HG02973 (cell line): ENCODE data around the gene TEX29.

Experiments
- ATAC-seq: cut with Tn5 transposase; IDR thresholded peaks from one replicate; pipeline ENCODE4 v1.9.1; 2021; ENCODE audit warnings: moderate library complexity; ENCODE audit not compliant: unreplicated experiment

Gene TEX29

GRCh38 chr13:111289251-111289650, 31.2 kb upstream of the TEX29 start:
- ATAC-seq = no peak

- no peak for ATAC-seq
Measured at GRCh38 chr13:111291908-111292307, 28.5 kb upstream of the TEX29 start.

GRCh38 chr13:111292710-111293485, 27.5 kb upstream of the TEX29 start:
- ATAC-seq = no peak

- no peak for ATAC-seq
Measured at GRCh38 chr13:111295886-111296285, 24.6 kb upstream of the TEX29 start.

- no peak for ATAC-seq
Measured at GRCh38 chr13:111296417-111296816, 24.0 kb upstream of the TEX29 start.

- no peak for ATAC-seq
Measured at GRCh38 chr13:111298214-111298975, 22.0 kb upstream of the TEX29 start.

GRCh38 chr13:111302045-111302726, 18.3 kb upstream of the TEX29 start:
- ATAC-seq = no peak

GRCh38 chr13:111303559-111303958, 16.9 kb upstream of the TEX29 start:
- no peak for ATAC-seq

- ATAC-seq = peak; percentile 93
Measured at GRCh38 chr13:111304041-111304544, 16.3 kb upstream of the TEX29 start.

GRCh38 chr13:111304603-111305289, 15.7 kb upstream of the TEX29 start:
- ATAC-seq = peak; percentile 8

- no peak for ATAC-seq
Measured at GRCh38 chr13:111312944-111313590, 7.4 kb upstream of the TEX29 start.

- ATAC-seq = no peak
Measured at GRCh38 chr13:111313911-111314425, 6.5 kb upstream of the TEX29 start.

GRCh38 chr13:111314852-111315251, 5.6 kb upstream of the TEX29 start:
- ATAC-seq = no peak

GRCh38 chr13:111315347-111315995, 5.0 kb upstream of the TEX29 start:
- no peak for ATAC-seq

GRCh38 chr13:111316161-111316730, 4.2 kb upstream of the TEX29 start:
- ATAC-seq = no peak

GRCh38 chr13:111317042-111317550, 3.3 kb upstream of the TEX29 start:
- ATAC-seq = no peak

GRCh38 chr13:111317571-111318345, 2.7 kb upstream of the TEX29 start:
- ATAC-seq = no peak

GRCh38 chr13:111318386-111318785, 2.1 kb upstream of the TEX29 start:
- no peak for ATAC-seq
